ENCODE results near the gene C1QTNF1. TPM values are rescaled to one million over a fixed set of nuclear protein-coding genes. Genes with fewer than 3 reads are reported as not detected.

The C1QTNF1 gene
- total and polyA plus RNA-seq, 4 donors, result 7.4 to 84.5 (median 30.0) TPM

- no peak for ATAC-seq (ENCODE audit: insufficient read depth, low FRiP score)
- Histone ChIP-seq H3K9ac (ENCODE audit: insufficient read depth in 1 of 2, low read length in 2 of 2) (peak overlapping the region; percentile 7 to 63), H3K36me3 (ENCODE audit: control insufficient read depth in 4 of 4, insufficient read depth in 4 of 4, low read length in 4 of 4) (peaks cover 5 to 21% (median 8%) of the 10 kb centered on the region in 4 donors), H3K9me3 (ENCODE audit: control insufficient read depth in 4 of 4, insufficient read depth in 3 of 4, low read length in 3 of 4) (no peaks in the 10 kb centered on the region), H3K4me1 (ENCODE audit: control insufficient read depth in 5 of 5, insufficient read depth in 5 of 5, low read length in 5 of 5) (peaks cover 0 to 8% (median 5%) of the 10 kb centered on the region in 5 donors), H3K27me3 (ENCODE audit: control insufficient read depth in 3 of 3, insufficient read depth in 3 of 3, low read length in 2 of 3) (no peaks in the 10 kb centered on the region), H3K27ac (ENCODE audit: low read depth in 1 of 2, low read length in 1 of 2) (peak overlapping the region in 1 of 2 donors; percentile 11), H3K4me3 (no peak overlapping the region)
- WGBS, 2 donors, result 83 to 86% methylated on average over 9 of the region's 9 CpGs
- DNase-seq, result no peak
- no peak for TF ChIP-seq CTCF (IDR thresholded peaks at IDR 0.05; ENCODE audit: control extremely low read depth, extremely low read depth)
Measured at GRCh38 chr17:79075861-79076406, 52.0 kb downstream of the C1QTNF1 start.

- Histone ChIP-seq H3K9ac (ENCODE audit: insufficient read depth in 1 of 2, low read length in 2 of 2) (no peak overlapping the region), H3K9me3 (ENCODE audit: control insufficient read depth in 4 of 4, insufficient read depth in 3 of 4, low read length in 3 of 4) (no peaks in the 10 kb centered on the region), H3K27me3 (ENCODE audit: control insufficient read depth in 3 of 3, insufficient read depth in 3 of 3, low read length in 2 of 3) (no peaks in the 10 kb centered on the region), H3K36me3 (ENCODE audit: control insufficient read depth in 4 of 4, insufficient read depth in 4 of 4, low read length in 4 of 4) (peaks cover 5 to 29% (median 13%) of the 10 kb centered on the region in 4 donors), H3K4me1 (ENCODE audit: control insufficient read depth in 5 of 5, insufficient read depth in 5 of 5, low read length in 5 of 5) (peaks cover 0 to 8% (median 5%) of the 10 kb centered on the region in 5 donors), H3K4me3 (no peak overlapping the region), H3K27ac (ENCODE audit: low read depth in 1 of 2, low read length in 1 of 2) (no peak overlapping the region)
- WGBS, 2 donors, result 91 to 94% methylated on average over 12 of the region's 12 CpGs
- ATAC-seq (ENCODE audit: insufficient read depth, low FRiP score) (no peak), DNase-seq (no peak)
- no peak for TF ChIP-seq CTCF (IDR thresholded peaks at IDR 0.05; ENCODE audit: control extremely low read depth, extremely low read depth)
Measured at GRCh38 chr17:79077587-79077986, 53.6 kb downstream of the C1QTNF1 start.

DNA sequence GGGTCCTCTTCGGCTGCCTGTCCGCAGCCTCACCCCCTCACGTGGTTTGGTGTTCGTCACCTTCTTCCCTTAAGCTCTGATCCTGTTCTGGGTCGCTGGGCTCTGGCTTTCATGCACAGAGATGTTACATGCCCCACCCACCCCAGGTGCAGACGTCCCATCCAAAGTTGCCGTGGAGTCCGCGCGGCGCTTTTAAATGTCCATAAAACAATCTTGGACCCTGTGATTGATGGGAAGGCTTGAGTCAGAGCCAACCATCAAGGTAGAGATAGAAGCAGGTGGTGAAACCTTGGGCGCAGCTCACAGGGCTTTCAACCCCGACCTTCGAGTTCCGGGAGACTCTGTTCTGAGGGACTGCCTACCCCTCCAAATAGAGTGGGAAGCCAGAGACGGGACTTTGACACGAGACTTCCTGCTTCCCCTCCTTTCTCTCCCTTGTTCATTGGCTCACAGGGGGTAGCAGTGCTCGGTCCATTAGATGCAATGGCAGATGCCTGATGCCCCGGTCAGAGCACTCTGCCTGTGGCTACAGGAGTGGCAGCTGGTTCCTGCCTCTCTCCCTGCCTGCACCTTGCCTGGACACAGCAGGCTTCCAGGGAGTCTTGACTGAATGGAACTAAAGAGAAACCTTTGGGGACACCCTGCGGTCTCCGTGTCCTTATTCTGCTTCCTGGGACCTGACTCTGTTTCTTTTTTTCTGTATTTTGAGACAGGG lies 54.7 kb downstream of the C1QTNF1 start:
- H3K4me3 ChIP-seq, result no peak overlapping the region
- peaks cover 5 to 35% (median 20%) of the 10 kb centered on the region in 4 donors for H3K36me3 ChIP-seq (ENCODE audit: control insufficient read depth in 4 of 4, insufficient read depth in 4 of 4, low read length in 4 of 4)
- no peak overlapping the region for H3K27ac ChIP-seq (ENCODE audit: low read depth in 1 of 2, low read length in 1 of 2)
- no peaks in the 10 kb centered on the region for H3K27me3 ChIP-seq (ENCODE audit: control insufficient read depth in 3 of 3, insufficient read depth in 3 of 3, low read length in 2 of 3)
- TF ChIP-seq CTCF (IDR thresholded peaks at IDR 0.05; ENCODE audit: control extremely low read depth, extremely low read depth), result no peak
- DNase-seq (no peak), ATAC-seq (ENCODE audit: insufficient read depth, low FRiP score) (no peak)
- H3K9me3 ChIP-seq (ENCODE audit: control insufficient read depth in 4 of 4, insufficient read depth in 3 of 4, low read length in 3 of 4), result no peaks in the 10 kb centered on the region
- no peak overlapping the region for H3K9ac ChIP-seq (ENCODE audit: insufficient read depth in 1 of 2, low read length in 2 of 2)
- 93 to 96% methylated on average over 21 of the region's 21 CpGs for WGBS, 2 donors
- H3K4me1 ChIP-seq (ENCODE audit: control insufficient read depth in 5 of 5, insufficient read depth in 5 of 5, low read length in 5 of 5), result peaks cover 0 to 8% (median 5%) of the 10 kb centered on the region in 5 donors
